CD14-positive monocyte (primary cell): ENCODE measurements around the gene PAM. TPM values are rescaled to one million over a fixed set of nuclear protein-coding genes. Genes with fewer than 3 reads are reported as not detected.

Experiments
- DNase-seq, 3 donors: peaks; one replicate each; pipeline ENCODE4 v3.0.0-alpha.2; 2011 to 2022
- H2AFZ ChIP-seq: 2 replicates; pipeline ENCODE4 v1.6.0; 2012; ENCODE audit warnings: mild to moderate bottlenecking, low read depth, low read length, inconsistent platforms; ENCODE audit not compliant: insufficient read depth, poor library complexity, severe bottlenecking
- H3K27ac ChIP-seq, 2 donors: 1 replicate in 1 of 2; 2 replicates in 1 of 2; pipeline ENCODE4 v1.5.1; 2012 to 2013; ENCODE audit warnings: low read length in 2 of 2, control low read depth in 1 of 2, inconsistent platforms in 1 of 2, low read depth in 1 of 2, mild to moderate bottlenecking in 1 of 2
- H3K27me3 ChIP-seq, 2 donors: one replicate each; pipeline versions ENCODE4 v1.6.0 to v1.6.1; 2011 to 2013; ENCODE audit warnings: low read length in 2 of 2; ENCODE audit not compliant: control insufficient read depth in 2 of 2, insufficient read depth in 2 of 2
- H3K36me3 ChIP-seq, 2 donors: replicated peaks in 1 of 2; 1 replicate in 1 of 2; 2 replicates in 1 of 2; pipeline versions ENCODE4 v1.5.1 to v1.6.1; 2012 to 2013; ENCODE audit warnings: low read length in 2 of 2, control low read depth in 1 of 2, inconsistent platforms in 1 of 2, mild to moderate bottlenecking in 1 of 2; ENCODE audit not compliant: insufficient read depth in 2 of 2, control insufficient read depth in 1 of 2
- H3K4me1 ChIP-seq, 2 donors: 1 replicate in 1 of 2; 2 replicates in 1 of 2; pipeline versions ENCODE4 v1.5.1 to v1.6.1; 2012 to 2013; ENCODE audit warnings: low read length in 2 of 2, control low read depth in 1 of 2, inconsistent platforms in 1 of 2, mild to moderate bottlenecking in 1 of 2, moderate library complexity in 1 of 2; ENCODE audit not compliant: insufficient read depth in 2 of 2, control insufficient read depth in 1 of 2
- H3K4me2 ChIP-seq: replicated peaks from 2 replicates; pipeline ENCODE3; 2012; ENCODE audit warnings: low read length, moderate library complexity, mild to moderate bottlenecking; ENCODE audit not compliant: poor library complexity, severe bottlenecking; ENCODE audit errors: extremely low read depth
- H3K4me3 ChIP-seq, 3 experiments: fragments of 200-600 bp in 1 of 3; sonication (generic) in 1 of 3; replicated peaks in 1 of 3; 1 replicate in 2 of 3; 2 replicates in 1 of 3; pipeline ENCODE4 v1.5.1; 2011 to 2013; ENCODE audit warnings: low read length in 3 of 3, mild to moderate bottlenecking in 3 of 3, control low read depth in 2 of 3, low read depth in 2 of 3, inconsistent platforms in 1 of 3, moderate library complexity in 1 of 3
- H3K79me2 ChIP-seq: 2 replicates; pipeline ENCODE4 v1.6.0; 2012; ENCODE audit warnings: mild to moderate bottlenecking, control low read depth, inconsistent platforms, low read length, moderate library complexity; ENCODE audit not compliant: insufficient read depth
- H3K9ac ChIP-seq: 2 replicates; pipeline ENCODE4 v1.6.0; 2017; ENCODE audit warnings: low read length, mild to moderate bottlenecking; ENCODE audit not compliant: insufficient read depth, poor library complexity, severe bottlenecking
- H3K9me3 ChIP-seq, 2 donors: replicated peaks in 1 of 2; 1 replicate in 1 of 2; 2 replicates in 1 of 2; pipeline versions ENCODE4 v1.5.1 to v1.6.1; 2012 to 2013; ENCODE audit warnings: low read length in 2 of 2, control low read depth in 1 of 2; ENCODE audit not compliant: control insufficient read depth in 1 of 2, insufficient read depth in 1 of 2
- H4K20me1 ChIP-seq: 2 replicates; pipeline ENCODE4 v1.6.0; 2012; ENCODE audit warnings: mild to moderate bottlenecking, low read length, control low read depth, moderate library complexity; ENCODE audit not compliant: insufficient read depth
- H3K27ac Mint-ChIP-seq, 7 donors: one replicate each; pipeline ENCODE4 v1.8.0; 2020; ENCODE audit warnings: mild to moderate bottlenecking in 7 of 7, mixed read lengths in 7 of 7, moderate library complexity in 6 of 7, inconsistent platforms in 2 of 7
- H3K27me3 Mint-ChIP-seq, 3 donors: one replicate each; pipeline ENCODE4 v1.8.0; 2021 to 2022; ENCODE audit warnings: low read depth in 3 of 3, mild to moderate bottlenecking in 3 of 3, mixed read lengths in 3 of 3, moderate library complexity in 3 of 3, inconsistent platforms in 1 of 3
- H3K36me3 Mint-ChIP-seq, 2 donors: one replicate each; pipeline ENCODE4 v1.8.0; 2020; ENCODE audit warnings: mixed read lengths in 2 of 2, inconsistent platforms in 1 of 2, mild to moderate bottlenecking in 1 of 2
- H3K4me1 Mint-ChIP-seq: one replicate; pipeline ENCODE4 v1.8.0; 2020; ENCODE audit warnings: mild to moderate bottlenecking, mixed read lengths
- H3K4me3 Mint-ChIP-seq, 2 donors: one replicate each; pipeline ENCODE4 v1.8.0; 2020; ENCODE audit warnings: mild to moderate bottlenecking in 2 of 2, mixed read lengths in 2 of 2, moderate library complexity in 1 of 2
- H3K9me3 Mint-ChIP-seq, 7 donors: one replicate each; pipeline ENCODE4 v1.8.0; 2020 to 2022; ENCODE audit warnings: mixed read lengths in 7 of 7, mild to moderate bottlenecking in 6 of 7, moderate library complexity in 6 of 7, inconsistent platforms in 2 of 7
- CTCF ChIP-seq: fragments of 200-600 bp; IDR thresholded peaks from one replicate; pipeline ENCODE4 v1.8.0; 2022; ENCODE audit warnings: antibody characterized with exemption, mild to moderate bottlenecking
- WGBS: methylation state at CpG from one replicate; pipeline ENCODE4 v1.1.5; 2013; ENCODE audit warnings: missing lambda C conversion rate; ENCODE audit not compliant: insufficient coverage; 5-methylcytosine and 5-hydroxymethylcytosine counted together
- intact Hi-C, 2 donors: fragments of 100-400 bp; cut with micrococcal nuclease; formaldehyde crosslinking; loops; one replicate each; pipeline versions ENCODE4 v1.15.0 to v1.15.1; 2023
- polyA plus RNA-seq, 3 donors: library from polyadenylated mRNA; depleted of rRNA in 1 of 3; unstranded in 2 of 3; stranded (reverse) in 1 of 3; fragments of 300-500 nt in 2 of 3; fragments of >200 nt in 1 of 3; fragmentation: Illumina TruSeq in 2 of 3; gene quantifications; 1 replicate in 2 of 3; 2 replicates in 1 of 3; pipeline ENCODE4 v1.2.3, GENCODE V29; 2012 to 2021

PAM gene
- polyA plus RNA-seq, 3 donors = 11.8 to 27.4 (median 12.8) TPM

DNA sequence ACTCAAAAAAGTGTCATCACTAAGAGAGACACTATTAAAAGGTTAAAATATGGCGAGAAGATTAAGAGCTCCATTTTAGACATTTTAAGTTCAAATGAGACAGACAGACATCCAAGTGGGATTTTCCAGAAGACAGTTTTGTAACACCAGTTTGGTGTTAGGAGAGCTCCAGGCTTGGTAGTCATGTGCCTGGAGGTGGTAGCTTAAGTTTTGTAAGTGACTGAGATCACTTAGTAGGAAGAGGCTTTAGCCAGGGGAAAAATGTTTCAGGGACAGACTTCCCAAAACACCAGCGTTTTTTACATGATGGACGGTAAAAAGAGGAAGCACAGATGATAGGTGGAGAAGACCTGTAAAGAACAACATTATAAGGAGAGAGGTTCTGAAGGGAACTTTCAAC lies 214.5 kb downstream of the PAM start:
- no peaks in the 10 kb centered on the region for H3K79me2 ChIP-seq
- Mint-ChIP-seq H3K27me3 (peaks cover 0 to 2% (median 0%) of the 10 kb centered on the region in 3 donors), H3K27ac (peak overlapping the region in 1 of 7 donors; percentile 47), H3K36me3 (peaks cover 4 to 7% of the 10 kb centered on the region in 2 donors), H3K4me3 (no peak overlapping the region), H3K4me1 (peaks cover 5% of the 10 kb centered on the region), H3K9me3 (no peaks in the 10 kb centered on the region)
- no peaks in the 10 kb centered on the region for H4K20me1 ChIP-seq
- no peak overlapping the region for H3K4me2 ChIP-seq
- no peaks in the 10 kb centered on the region for H3K9me3 ChIP-seq
- no CpG with 5 or more reads among the region's 3 CpGs for WGBS
- intact Hi-C loops = no loop called here
- H3K9ac ChIP-seq = no peak overlapping the region
- no peak overlapping the region for H3K4me3 ChIP-seq
- no peaks in the 10 kb centered on the region for H3K36me3 ChIP-seq
- H3K4me1 ChIP-seq = no peaks in the 10 kb centered on the region
- H3K27me3 ChIP-seq = no peaks in the 10 kb centered on the region
- TF ChIP-seq CTCF = no peak
- DNase-seq = no peak
- H3K27ac ChIP-seq = no peak overlapping the region
- no peak overlapping the region for H2AFZ ChIP-seq

- Histone ChIP-seq H3K27me3 (no peaks in the 10 kb centered on the region), H2AFZ (no peak overlapping the region), H3K27ac (no peak overlapping the region), H3K36me3 (no peaks in the 10 kb centered on the region), H3K4me1 (no peaks in the 10 kb centered on the region), H3K9ac (no peak overlapping the region), H3K4me3 (no peak overlapping the region), H3K9me3 (no peaks in the 10 kb centered on the region), H3K4me2 (no peak overlapping the region), H4K20me1 (no peaks in the 10 kb centered on the region), H3K79me2 (no peaks in the 10 kb centered on the region)
- Mint-ChIP-seq H3K9me3 (no peaks in the 10 kb centered on the region), H3K27me3 (peaks cover 0 to 2% (median 0%) of the 10 kb centered on the region in 3 donors), H3K36me3 (peaks cover 4 to 7% of the 10 kb centered on the region in 2 donors), H3K27ac (no peak overlapping the region), H3K4me1 (peaks cover 5% of the 10 kb centered on the region), H3K4me3 (no peak overlapping the region)
- TF ChIP-seq CTCF = no peak
- DNase-seq = no peak
- no CpG with 5 or more reads among the region's 1 CpG for WGBS
- intact Hi-C loops = no loop called here
Measured at GRCh38 chr5:102971676-102972293, 216.7 kb downstream of the PAM start.
